PFSK-1 (cell line): Measurements from ENCODE around the gene PERM1.

Experiments
- FOXP2 ChIP-seq: optimal IDR thresholded peaks from 2 replicates; pipeline ENCODE3; 2011; ENCODE audit warnings: borderline replicate concordance, control low read depth, inconsistent platforms; ENCODE audit not compliant: insufficient read depth; ENCODE audit errors: extremely low read length, extremely low read depth
- POLR2AphosphoS5 ChIP-seq: IDR thresholded peaks from 2 replicates; pipeline ENCODE4 v1.6.1; 2012; ENCODE audit warnings: low read depth, mild to moderate bottlenecking, control low read depth, low read length, moderate library complexity
- SIN3A ChIP-seq: IDR thresholded peaks from 2 replicates; pipeline ENCODE4 v1.6.1; 2012; ENCODE audit warnings: mild to moderate bottlenecking, low read length, moderate library complexity, borderline replicate concordance; ENCODE audit not compliant: insufficient read depth
- TAF1 ChIP-seq: IDR thresholded peaks from 2 replicates; pipeline ENCODE4 v1.6.1; 2012; ENCODE audit warnings: low read length, control low read depth, borderline replicate concordance; ENCODE audit not compliant: insufficient read depth
- TF ChIP-seq, protein P1 (sequence below), 2 experiments: IDR thresholded peaks; 2 replicates each; pipeline versions ENCODE4 v1.6.1 to v1.8.0; 2011 to 2012; ENCODE audit warnings: low read depth in 2 of 2, low read length in 2 of 2, control low read depth in 1 of 2, inconsistent platforms in 1 of 2, mild to moderate bottlenecking in 1 of 2, moderate library complexity in 1 of 2; ENCODE audit not compliant: insufficient read depth in 1 of 2

PERM1 gene

GRCh38 chr1:931380-932172, 50.3 kb downstream of the PERM1 start:
- TF ChIP-seq POLR2AphosphoS5 (no peak), SIN3A (no peak), FOXP2 (no peak), TAF1 (no peak)
- TF ChIP-seq, protein P1, sequence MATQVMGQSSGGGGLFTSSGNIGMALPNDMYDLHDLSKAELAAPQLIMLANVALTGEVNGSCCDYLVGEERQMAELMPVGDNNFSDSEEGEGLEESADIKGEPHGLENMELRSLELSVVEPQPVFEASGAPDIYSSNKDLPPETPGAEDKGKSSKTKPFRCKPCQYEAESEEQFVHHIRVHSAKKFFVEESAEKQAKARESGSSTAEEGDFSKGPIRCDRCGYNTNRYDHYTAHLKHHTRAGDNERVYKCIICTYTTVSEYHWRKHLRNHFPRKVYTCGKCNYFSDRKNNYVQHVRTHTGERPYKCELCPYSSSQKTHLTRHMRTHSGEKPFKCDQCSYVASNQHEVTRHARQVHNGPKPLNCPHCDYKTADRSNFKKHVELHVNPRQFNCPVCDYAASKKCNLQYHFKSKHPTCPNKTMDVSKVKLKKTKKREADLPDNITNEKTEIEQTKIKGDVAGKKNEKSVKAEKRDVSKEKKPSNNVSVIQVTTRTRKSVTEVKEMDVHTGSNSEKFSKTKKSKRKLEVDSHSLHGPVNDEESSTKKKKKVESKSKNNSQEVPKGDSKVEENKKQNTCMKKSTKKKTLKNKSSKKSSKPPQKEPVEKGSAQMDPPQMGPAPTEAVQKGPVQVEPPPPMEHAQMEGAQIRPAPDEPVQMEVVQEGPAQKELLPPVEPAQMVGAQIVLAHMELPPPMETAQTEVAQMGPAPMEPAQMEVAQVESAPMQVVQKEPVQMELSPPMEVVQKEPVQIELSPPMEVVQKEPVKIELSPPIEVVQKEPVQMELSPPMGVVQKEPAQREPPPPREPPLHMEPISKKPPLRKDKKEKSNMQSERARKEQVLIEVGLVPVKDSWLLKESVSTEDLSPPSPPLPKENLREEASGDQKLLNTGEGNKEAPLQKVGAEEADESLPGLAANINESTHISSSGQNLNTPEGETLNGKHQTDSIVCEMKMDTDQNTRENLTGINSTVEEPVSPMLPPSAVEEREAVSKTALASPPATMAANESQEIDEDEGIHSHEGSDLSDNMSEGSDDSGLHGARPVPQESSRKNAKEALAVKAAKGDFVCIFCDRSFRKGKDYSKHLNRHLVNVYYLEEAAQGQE (IDR thresholded peaks at IDR 0.05; ENCODE audit: insufficient read depth in 1 of 2, low read depth in 2 of 2, low read length in 2 of 2) = no peak

GRCh38 chr1:930633-931138, 51.2 kb downstream of the PERM1 start:
- TF ChIP-seq FOXP2 (no peak), POLR2AphosphoS5 (no peak), SIN3A (no peak), TAF1 (no peak)
- TF ChIP-seq, protein P1 (IDR thresholded peaks at IDR 0.05; ENCODE audit: insufficient read depth in 1 of 2, low read depth in 2 of 2, low read length in 2 of 2) = no peak

DNA sequence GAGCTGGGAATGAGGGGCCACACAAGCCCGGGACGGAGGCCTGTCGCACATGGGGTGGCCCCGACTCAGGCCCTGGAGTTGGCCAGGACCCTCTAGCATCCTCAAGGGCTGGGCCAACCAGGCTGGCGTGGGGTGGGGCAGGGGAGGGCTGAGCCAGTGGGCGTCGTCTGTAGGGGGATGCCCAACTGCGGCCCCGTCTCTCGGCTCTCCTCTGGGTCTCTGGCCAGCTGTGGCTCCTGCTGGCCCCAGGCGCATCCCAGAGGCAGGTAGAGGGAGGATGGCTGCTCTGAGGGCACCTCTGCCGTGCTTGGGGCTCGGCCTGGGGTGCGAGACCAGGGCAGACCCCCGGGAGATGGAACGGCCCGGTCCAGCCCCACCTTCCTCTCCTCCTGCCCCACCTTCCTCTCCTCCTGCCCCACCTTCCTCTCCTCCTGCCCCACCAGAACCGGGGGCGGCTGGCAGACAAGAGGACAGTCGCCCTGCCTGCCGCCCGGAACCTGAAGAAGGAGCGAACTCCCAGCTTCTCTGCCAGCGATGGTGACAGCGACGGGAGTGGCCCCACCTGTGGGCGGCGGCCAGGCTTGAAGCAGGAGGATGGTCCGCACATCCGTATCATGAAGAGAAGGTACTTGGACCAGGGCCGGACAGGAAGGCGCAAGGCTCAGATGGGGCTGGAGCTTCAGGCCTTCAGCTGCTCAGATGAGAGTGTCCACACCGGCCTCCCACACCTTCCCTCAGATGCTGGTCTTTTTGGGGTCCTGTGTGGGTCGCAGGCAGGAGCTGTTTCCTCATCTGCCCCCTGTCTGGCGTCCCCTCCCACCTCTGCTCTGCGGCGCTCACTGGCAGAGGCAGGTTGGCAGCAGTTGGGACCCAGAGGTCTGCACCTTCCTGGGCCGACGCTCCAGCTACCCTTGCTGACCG, 51.9 kb downstream of the PERM1 start:
- TF ChIP-seq, protein P1 (IDR thresholded peaks at IDR 0.05; ENCODE audit: insufficient read depth in 1 of 2, low read depth in 2 of 2, low read length in 2 of 2) = no peak
- TF ChIP-seq FOXP2 (no peak), POLR2AphosphoS5 (no peak)

GRCh38 chr1:928825-929661, 52.9 kb downstream of the PERM1 start:
- no peak for TF ChIP-seq FOXP2
- no peak for TF ChIP-seq SIN3A
- TF ChIP-seq, protein P1 (IDR thresholded peaks at IDR 0.05; ENCODE audit: insufficient read depth in 1 of 2, low read depth in 2 of 2, low read length in 2 of 2) = no peak
- TF ChIP-seq TAF1 = no peak
- TF ChIP-seq POLR2AphosphoS5 = no peak
